Measurements from ENCODE around the gene QRSL1.
"Not testable (repeated sequence)": the region's sequence is repeated elsewhere in the genome, so short reads cannot be mapped to it uniquely, and the experiment has no call there.

QRSL1 gene

DNA sequence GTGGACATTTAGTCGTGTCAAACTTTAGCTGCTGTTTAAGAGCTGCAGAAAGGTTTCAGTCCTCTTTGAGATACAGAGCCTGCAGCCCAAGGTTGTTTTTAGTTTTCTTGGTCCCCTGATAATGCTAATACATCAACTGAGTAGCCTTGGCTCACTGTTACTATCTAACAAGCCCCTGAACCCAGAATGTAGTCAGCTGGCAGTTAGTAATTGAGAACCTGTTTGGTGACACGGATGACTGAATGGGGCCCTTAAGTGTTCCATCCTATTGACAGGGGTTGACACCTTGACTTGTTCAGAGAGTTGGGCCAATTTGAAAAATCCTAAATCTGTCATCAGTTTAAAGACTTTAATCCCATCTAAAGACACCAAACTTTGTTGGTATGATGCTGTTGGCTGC lies 2.9 kb upstream of the QRSL1 start:
- DNase-seq, result no peak

DNA sequence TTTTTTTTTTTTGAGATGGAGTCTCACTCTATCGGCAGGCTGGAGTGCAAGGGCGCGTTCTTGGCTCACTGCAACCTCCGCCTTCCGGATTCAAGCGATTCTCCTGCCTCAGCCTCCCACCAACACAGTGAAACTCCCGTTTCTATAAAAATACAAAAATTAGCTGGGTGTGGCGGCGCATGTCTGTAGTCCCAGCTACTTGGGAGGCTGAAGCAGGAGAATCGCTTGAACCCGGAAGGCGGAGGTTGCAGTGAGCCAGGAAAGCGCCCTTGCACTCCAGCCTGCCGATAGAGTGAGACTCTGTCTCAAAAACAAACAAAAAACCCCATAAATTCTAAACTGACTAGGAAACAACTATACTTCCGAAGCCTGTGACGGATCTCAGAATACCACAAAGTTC lies 1.6 kb upstream of the QRSL1 start:
- DNase-seq, result not testable (repeated sequence)

DNA sequence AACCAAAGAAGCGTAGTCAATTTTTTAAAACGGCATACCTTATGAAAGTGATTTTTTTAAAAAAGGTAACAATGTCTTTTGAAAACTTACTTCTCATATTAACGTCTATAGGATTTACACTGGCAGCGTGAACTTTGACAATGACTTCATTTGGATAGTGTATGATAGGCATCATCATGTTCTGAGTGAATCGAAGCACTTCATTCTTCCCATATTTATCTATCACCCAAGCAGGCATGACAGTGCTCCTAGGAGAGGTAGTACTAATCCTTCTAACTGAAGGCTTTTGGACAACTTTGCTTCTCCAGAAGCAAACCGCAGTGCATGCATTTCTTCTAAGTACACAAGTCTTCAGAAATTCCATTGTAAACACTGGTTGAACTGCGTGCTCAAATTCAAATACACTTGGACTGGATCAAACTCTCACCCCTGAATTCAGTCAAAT lies 698 bp upstream of the QRSL1 start:
- no peak for DNase-seq

DNA sequence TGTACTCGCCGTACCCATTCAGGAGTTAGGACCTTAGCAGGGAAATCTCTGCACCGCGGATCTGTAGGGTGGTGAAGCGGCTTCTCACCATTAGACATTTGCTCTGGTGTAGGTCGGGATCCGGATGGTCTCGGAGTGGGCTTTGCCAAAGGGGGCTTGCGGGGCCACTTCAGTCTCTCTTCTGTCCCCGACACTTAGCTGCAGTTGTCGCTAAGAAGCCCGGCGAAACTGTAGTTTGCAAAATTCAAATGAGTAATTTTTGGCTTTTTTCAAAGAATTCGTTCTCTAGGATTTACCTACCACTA lies 433 bp downstream of the QRSL1 start:
- DNase-seq, result no peak

DNA sequence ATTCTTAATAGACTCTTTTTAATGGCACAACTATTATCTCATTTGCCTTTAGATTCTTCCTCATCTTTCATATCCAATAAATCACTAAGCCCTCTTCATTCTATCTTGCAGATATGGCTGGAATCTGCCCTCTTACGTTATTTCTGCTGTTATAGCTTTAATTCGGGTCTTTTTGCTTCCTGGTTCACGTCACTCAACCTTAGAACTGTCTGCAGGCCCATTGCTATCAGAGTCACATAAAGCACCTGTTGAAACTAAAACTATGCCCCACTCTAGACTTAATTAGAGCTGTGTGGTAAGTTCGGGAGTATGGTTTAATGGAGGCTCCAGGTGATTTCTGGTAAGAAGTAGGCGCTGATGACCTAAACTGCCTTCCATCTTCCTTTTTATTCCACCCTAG lies 988 bp downstream of the QRSL1 start:
- DNase-seq, result no peak

DNA sequence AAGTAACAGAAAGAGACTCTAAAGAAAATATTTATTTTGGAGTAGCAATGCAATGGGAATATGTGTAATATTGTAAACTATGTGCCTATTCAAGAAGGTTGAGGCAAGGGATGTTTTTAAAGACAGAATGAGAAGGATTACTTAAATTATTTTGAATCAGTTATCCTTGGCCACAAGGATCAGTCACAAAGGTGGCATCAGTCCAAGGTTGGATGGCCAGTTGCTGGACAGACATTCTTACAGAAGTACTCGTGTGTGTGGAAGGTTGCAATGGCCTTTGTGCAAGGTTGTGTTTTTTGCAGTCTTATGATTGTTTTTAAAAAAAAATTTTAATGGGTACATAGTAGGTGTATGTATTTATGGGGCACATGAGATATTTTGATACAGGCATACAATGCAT lies 2.0 kb downstream of the QRSL1 start:
- no peak for DNase-seq

DNA sequence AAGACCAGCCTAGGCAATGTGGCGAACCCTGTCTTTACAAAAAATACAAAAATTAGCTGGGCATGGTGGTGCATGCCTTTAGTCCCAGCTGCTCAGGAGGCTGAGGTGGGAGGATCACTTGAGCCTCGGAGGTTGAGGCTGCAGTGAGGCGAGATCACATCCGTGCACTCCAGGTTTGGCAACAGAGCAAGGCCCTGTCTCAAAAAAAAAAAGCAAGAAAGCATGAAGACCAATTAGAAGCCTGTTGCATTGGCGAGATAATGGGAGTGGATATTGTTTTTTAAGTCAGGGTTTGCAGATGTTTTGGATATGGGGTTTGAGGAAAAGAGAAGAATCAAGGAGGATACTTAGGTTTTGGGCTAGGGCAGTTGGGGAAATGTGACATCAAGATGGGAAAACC lies 5.2 kb downstream of the QRSL1 start:
- no peak for DNase-seq

DNA sequence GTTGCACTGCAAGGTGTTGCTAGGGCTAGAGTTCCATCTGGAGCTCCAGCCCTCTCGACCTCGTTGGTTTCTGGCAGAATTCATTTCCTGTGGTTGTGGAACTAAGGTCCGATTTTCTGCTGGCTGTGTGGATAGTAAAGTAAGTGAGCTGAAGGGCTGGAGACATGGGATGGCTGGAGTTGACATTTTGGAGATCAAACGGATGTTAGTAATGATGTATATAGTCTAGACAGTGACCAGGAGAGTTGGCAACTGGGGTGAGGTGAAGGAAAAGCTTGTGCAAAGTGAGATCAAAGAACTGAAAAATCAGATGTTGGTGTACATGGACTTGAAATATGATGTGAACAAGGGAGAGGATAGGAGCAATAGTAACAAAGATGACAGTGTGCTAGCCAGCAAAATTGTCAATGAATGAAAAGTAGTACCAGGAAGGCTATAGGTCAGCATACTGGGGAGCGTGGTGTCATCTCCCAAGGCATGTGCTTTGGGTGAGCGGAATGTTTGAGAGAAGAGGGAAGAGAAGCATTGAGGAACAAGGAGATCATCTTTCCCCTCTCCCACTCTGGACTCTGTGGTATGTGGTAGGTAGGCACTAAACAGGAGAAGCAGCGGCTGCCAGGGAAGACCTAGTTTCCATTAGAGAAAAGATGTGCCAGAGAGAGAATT lies 7.8 kb downstream of the QRSL1 start:
- DNase-seq, result no peak

DNA sequence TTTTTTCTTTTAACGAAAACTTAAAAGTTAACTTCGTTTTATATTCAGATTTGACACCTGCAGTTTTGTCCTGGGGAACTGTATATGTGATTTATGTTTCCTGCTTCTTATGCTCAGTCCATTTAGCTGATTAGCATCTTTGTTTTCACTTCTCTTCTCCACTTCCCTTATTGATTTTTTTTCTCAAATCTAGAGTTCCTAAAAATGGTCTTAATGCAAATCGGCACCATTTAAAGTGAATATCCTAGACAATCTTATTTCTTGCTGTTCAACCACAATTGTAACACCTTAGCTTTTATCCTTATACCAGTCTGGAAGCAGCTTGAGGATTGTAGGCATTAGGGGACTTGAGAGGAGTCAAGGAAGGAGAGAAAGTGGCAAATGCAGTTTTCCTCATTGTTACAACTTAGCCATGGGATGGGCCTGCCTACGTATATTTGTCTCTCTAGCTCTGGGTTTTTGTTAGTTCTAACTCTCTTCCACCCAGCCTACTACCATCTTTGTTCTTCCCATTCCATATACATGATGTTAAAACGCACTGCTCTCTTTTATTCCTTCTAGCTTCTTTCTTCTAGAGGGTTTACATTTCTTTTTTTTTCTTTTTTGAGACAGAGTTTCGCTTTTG lies 8.5 kb downstream of the QRSL1 start:
- DNase-seq, result peak; percentile 26

DNA sequence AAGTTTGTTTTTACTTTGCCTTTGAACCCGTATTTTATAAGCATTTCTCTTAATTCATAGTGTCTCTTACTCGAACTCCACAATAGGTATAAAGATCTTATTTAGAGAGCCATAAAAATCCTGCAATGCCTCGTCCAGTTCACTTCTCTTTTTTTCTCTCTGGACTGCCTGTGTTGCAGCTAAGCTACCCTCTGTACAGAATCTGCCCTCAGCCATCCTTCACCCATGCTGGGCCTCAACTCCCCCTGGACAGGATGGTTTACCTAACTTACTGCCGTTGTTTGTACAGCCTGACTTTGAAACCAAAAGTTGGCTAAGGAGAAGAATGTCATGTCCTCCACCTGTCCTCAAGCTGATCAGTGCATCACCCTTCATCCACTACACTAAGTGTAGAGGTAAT lies 10.4 kb downstream of the QRSL1 start:
- no peak for DNase-seq

DNA sequence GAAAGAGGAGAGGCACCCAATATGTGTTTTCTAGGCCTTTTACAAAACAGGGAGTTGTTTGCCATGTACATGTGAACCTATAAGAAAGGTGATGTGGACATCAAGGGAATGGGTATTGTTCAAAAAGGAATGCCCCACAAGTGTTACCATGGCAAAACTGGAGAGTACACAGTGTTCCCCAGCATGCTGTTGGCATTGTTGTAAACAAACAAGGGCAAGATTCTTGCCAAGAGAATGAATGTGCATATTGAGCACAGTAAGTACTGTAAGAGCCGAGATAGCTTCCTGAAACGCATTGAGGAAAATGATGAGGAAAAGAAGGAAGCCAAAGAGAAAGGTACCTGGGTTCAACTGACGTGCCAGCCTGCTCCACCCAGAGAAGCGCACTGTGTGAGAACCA lies 13.1 kb downstream of the QRSL1 start:
- no peak for DNase-seq

DNA sequence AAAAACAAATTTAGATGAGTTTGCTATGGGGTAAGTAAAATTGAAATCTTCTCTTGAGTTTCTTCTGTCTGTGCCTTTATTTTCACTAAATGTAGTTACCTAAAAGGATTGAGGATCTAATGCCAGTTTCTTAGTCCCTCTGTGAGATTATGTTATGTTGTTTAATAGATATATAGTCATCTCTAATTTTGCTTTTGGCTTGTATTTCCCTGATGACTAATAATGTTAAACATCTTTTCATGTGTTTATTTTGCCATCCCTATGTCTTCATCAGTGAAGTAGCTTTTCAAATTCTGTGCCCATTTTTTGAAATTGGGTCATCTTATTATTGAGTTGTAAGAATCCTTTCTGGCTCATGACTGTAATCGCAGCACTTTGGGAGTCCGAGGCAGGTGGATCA lies 13.7 kb downstream of the QRSL1 start:
- no peak for DNase-seq

DNA sequence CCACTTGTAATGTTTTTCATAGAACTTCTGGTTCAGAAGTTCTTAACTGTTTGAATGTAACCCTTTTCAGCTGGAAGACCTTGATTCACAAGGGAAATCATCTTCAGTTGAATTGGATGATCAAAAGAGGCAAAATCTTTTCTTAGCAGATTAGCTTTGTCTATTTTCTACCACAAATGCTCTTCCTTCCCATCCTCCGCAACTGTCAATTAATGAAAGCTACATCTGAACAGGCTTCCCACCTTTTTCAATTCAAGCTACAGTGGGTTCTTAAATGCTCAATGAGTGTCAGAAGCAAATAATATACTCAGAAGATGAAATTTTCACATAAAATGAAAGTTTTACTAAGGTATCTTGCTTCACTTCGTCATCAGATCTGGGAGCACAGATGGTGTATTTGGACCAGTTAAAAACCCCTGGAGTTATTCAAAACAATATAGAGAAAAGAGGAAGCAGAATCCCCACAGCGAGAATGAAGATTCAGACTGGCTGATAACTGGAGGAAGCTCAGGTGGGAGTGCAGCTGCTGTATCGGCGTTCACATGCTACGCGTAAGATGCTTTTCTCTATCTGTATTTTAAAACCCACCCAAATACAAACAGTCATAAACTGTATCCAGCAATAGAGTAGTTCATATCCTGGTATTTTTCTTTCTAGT lies 19.4 kb downstream of the QRSL1 start:
- DNase-seq, result no peak

DNA sequence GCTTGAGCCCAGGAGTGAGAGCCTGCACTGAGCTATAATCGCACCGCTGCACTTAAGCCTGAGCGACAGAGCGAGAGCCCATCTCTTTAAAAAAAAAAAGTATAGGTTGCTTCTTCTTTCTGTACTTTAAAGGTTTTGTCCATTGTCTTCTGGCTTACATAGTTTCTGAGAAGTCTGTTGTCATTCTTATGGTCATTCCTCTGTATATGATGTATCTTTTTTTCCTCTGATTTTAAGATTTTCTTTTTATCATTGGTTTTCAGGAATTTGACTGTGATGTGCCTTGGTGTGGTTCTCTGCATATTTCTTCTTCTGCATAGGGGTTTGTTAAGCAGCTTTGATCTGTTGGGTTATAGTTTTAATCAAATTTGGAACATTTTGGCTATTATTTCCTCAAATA lies 29.1 kb downstream of the QRSL1 start:
- no peak for DNase-seq

DNA sequence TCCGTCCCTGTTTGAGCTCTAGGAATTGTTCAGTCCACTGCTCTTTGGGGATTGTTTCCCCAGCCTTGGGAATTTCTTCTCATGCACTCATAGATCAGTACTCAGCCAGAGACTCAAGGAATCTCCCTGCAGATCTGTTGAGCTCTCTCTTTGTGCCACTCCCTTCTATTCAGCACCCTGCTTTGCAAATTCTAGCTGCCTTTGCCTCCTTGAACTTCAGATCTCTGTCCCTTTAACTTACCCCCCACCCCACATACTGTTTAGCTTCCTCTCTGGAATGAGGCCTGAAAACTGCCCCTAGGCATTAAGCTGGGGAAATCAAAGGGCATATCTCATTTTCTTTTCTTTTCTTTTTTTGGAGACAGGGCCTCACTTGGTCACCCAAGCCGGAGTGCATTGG lies 30.5 kb downstream of the QRSL1 start:
- DNase-seq, result no peak

DNA sequence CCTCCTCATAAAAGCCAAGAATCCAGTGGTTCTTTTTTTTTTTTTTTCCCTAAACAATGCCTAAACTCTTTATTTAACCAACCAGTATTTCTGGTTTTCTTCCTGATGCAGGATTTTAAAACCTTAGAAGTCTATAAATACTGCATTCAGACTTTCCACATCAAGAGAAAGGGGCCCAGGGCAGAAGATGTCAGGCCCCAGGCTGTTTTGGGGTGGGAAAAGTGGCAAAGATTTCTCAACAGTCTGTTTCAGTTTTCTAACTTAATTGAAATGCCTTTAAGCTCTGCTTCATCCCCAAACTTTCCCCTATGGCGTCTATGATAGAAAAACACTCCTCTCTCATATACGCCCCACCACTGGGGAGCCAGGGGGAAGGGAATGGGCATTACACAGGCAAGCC lies 33.1 kb downstream of the QRSL1 start:
- DNase-seq, result no peak

DNA sequence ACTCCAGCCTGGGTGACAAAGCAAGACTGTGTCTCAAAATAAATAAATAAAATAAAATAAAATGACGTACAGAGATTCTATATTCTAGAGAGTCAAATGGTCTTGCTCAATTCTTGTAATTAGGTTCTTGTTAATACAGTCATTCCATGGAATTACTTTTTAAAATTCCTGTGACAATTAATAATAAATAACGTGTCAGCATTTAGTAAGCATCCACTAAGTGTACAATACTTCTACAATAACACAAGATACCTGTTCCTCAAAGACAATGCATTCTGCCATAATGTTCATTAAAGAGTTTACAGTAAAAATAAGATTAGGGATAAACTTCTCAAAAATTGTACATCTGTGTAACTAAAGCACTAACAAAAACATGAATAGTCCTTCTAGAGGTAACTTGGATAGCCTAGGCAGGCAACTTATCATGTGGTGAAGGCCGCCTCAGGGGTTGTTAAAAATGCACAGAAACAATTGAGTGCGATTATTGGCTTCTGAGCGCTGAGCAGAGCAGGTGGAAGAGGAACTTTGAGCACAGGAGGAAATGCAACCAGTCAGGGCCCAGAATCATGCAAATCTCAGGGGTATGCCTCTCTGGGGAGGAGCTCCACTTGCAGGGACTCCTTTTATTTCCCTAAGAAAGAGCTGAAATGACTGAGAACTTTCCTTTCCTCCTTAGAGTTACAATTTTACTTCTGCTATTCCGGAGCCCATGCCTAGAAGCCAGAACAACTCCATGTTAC lies 37.1 kb downstream of the QRSL1 start:
- DNase-seq, result no peak

DNA sequence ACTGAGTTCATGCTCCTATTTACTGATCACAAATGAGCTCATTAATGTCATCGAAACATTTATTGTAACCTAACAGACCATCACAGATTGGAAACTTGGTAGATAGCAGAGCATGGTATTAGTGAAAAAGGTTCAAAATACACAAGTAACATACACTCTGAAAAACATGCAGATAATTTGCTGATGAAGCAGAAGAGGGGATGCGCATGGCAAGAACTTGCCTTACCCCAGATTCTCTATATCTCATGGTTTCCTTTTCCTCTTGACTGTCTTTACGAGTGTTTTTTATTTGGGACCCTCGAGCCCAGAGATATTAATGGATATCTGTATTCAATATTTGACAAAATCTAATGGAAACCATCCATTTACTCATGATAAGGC lies 37.6 kb downstream of the QRSL1 start:
- no peak for DNase-seq

DNA sequence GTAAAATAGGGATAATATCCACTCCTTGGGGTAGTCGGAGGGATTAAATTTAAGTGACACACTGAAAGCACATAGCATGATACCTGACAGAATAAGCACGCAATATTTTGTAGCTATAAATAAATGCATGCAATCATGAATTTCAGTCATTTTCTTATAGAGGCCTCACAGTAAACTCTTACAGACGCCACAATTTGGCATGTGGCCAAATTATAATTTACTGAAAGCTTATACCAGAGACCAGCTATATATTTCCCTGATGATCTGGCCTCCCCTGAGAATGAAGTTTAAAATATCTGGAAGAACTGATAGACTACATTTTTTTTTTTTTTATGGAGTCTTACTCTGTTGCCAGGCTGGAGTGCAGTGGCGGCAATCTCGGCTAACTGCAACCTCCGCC lies 40.9 kb downstream of the QRSL1 start:
- DNase-seq, result no peak

DNA sequence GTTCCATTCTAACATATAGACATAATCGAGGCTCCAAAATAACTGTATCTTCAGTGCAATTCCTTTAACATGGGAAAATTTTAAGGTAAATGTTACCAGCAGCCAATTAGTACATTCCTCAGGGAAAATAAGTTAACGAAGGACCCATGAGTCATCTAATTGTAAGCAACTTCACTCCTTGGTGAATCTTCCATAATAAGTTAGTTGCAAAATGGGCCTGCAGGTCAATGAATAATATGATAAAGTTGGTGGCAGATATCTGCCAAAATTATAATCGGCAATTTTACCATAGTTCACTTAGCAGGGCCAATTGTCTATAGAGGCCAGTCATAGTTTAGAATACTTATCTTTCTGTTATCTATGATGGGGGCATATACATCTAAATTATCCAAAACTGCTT lies 42.3 kb downstream of the QRSL1 start:
- no peak for DNase-seq

DNA sequence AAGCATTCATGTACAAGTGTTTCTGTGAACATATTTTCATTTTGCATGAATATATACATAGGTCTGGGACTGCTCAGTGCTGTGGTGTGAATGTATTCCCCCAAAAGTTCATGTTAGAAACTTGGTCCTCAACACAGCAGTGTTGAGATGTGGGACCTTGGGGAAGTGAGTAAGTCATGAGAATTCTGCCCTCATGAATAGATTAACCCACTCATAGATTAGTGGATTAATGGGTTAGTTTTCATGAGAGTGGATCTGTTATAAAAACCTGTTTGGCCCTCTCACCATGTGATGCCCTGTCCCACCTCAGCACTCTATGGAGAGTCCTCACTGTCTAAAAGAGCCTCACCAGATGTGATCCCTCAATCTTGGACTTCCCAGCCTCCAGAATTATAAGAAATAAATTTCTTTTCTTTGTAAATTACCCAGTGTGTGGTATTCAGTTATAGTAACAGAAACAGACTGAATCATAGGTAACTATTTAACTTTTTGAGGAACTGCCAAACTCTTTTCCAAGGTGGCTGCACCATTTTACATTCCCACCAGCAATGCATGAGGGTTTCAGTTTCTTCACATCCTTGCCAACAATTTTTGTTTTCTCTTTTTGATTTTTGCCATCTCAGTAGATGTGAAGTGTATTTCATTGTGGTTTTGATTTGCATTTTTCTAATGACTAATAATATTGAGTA lies 45.3 kb downstream of the QRSL1 start:
- DNase-seq, result no peak

DNA sequence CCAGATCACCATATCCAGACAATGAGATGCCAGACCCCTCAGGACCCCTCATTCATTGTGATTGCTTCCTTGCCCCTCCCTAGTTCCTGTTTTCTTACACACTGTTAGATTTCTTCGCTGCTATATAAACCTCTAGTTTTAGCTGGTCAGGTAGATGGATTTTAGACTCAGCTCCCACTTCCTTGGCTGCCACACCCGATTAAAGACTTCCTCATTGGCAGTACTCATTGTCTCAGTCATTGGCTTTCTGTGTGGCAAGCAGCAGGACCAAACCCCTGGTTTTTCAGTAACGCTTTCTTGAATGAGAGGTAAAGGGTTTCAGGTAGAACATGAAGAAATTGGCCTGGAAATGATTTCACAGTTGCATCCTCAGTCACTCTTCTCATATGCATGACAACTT lies 47.9 kb downstream of the QRSL1 start:
- no peak for DNase-seq

DNA sequence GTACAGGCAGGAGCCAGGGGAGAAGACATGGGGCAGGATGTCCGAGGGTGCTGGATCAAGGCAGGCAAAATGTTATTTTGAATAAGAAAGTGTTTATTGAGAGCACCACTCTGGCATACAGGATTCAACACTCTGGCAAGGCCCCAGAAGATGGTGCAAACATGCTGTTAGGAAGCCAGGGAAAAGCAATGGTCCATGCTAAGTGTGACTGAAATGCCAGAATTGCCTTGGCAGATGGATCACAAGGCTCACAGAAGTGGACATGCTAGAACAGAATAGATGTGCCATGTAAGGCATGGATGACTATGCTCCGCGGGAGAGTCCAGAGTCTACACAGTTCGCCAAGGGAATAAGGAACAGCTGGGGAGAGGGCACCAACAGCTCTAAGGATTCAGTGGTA lies 54.6 kb downstream of the QRSL1 start:
- no peak for DNase-seq

DNA sequence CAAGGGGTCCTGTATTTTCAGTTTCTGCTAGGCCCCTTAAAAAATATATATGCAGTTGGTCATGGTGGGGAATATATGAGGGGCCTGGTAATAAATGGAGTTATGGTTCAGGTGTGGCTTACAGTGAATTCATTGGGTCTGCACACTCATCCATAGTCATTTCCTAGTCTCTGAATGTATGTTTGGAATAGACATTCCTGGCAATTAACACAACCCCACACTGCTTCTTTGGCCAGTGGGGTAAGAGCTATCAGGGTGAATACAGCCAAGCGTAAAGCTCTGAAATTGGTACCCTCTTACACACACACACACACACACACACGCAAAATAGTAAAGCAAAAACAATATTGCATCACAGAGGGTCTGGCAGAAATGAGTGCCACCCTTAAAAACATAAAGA lies 56.5 kb downstream of the QRSL1 start:
- DNase-seq, result no peak
